HepG2 (cell line): ENCODE results near the gene BBC3. TPM values are rescaled to one million over a fixed set of nuclear protein-coding genes. Genes with fewer than 3 reads are reported as not detected.
A peak's percentile ranks its signal among the peaks of the same experiment; 100 is the strongest.

ENCODE experiments used
- ATAC-seq: fragments of 200-7000 bp; cut with Tn5 transposase; 3 replicates; pipeline ENCODE4 v1.9.1; 2020; ENCODE audit warnings: mild to moderate bottlenecking, moderate library complexity
- BruUV-seq: library from RNA; stranded (reverse); fragments of 400-500 nt; replicated peaks from 2 replicates; lab custom pipeline; 2021; lab: Mats Ljungman, UMichigan
- CTCF ChIA-PET: fragments of 300-600 bp; formaldehyde crosslinking; extraction: SDS; loops from one replicate; lab custom pipeline; 2021; ENCODE audit warnings: low total read pairs, inconsistent platforms, low intra/inter-chr PET ratio; lab: Yijun Ruan, JAX
- POLR2A ChIA-PET: fragments of 350-600 bp; sonication (Branson Sonifier 250); formaldehyde crosslinking; loops from one replicate; lab custom pipeline; 2020; ENCODE audit warnings: antibody characterized with exemption, inconsistent platforms; lab: Yijun Ruan, JAX
- DNase-seq: peaks from one replicate; pipeline ENCODE4 v3.0.0-alpha.2; 2015; ENCODE audit warnings: low spot score
- FAIRE-seq: peaks from 3 replicates; lab custom pipeline; 2011; peaks lifted over from hg19 to GRCh38; lab: Jason Lieb, UNC
- H2AFZ ChIP-seq: one replicate; pipeline ENCODE4 v1.6.1; 2011; ENCODE audit warnings: low read length, inconsistent platforms
- H3K27ac ChIP-seq: fragments of 300-600 bp; 3 replicates; pipeline ENCODE4 v1.8.0; 2011; ENCODE audit warnings: mixed run types, mild to moderate bottlenecking, mixed read lengths, low read length, inconsistent platforms; ENCODE audit not compliant: insufficient read depth; ENCODE audit errors: extremely low read length
- H3K27me3 ChIP-seq, 2 experiments: fragments of 200-600 bp in 1 of 2; 2 replicates in 1 of 2; 3 replicates in 1 of 2; pipeline versions ENCODE4 v1.6.0 to v1.8.0; 2011; ENCODE audit warnings: low read length in 2 of 2, mild to moderate bottlenecking in 2 of 2, moderate library complexity in 2 of 2, inconsistent platforms in 1 of 2; ENCODE audit not compliant: insufficient read depth in 2 of 2, control insufficient read depth in 1 of 2
- H3K36me3 ChIP-seq, 2 experiments: fragments of 200-600 bp in 1 of 2; replicated peaks in 1 of 2; 2 replicates in 1 of 2; 3 replicates in 1 of 2; pipeline versions ENCODE4 v1.5.1 to v1.8.0; 2011; ENCODE audit warnings: low read length in 2 of 2, inconsistent platforms in 1 of 2; ENCODE audit not compliant: insufficient read depth in 2 of 2, control insufficient read depth in 1 of 2
- H3K4me1 ChIP-seq: 2 replicates; pipeline ENCODE4 v1.5.1; 2012; ENCODE audit warnings: low read length, inconsistent platforms; ENCODE audit not compliant: insufficient read depth
- H3K4me2 ChIP-seq: 2 replicates; pipeline ENCODE4 v1.6.0; 2011; ENCODE audit warnings: low read depth, low read length, inconsistent platforms
- H3K4me3 ChIP-seq, 3 experiments: fragments of 200-600 bp in 1 of 3; sonication (generic), shearing (Covaris generic) in 1 of 3; replicated peaks in 1 of 3; 2 replicates each; pipeline ENCODE4 v1.5.1; 2011 to 2016; ENCODE audit warnings: low read length in 3 of 3, inconsistent platforms in 2 of 3, low read depth in 2 of 3, mild to moderate bottlenecking in 2 of 3, control low read depth in 1 of 3, mixed read lengths in 1 of 3; ENCODE audit not compliant: insufficient read depth in 1 of 3
- H3K79me2 ChIP-seq: one replicate; pipeline ENCODE4 v1.6.1; 2011; ENCODE audit warnings: low read length, inconsistent platforms; ENCODE audit not compliant: insufficient read depth
- H3K9ac ChIP-seq: 2 replicates; pipeline ENCODE4 v1.6.0; 2011; ENCODE audit warnings: mild to moderate bottlenecking, low read depth, low read length, inconsistent platforms; ENCODE audit not compliant: insufficient read depth
- H3K9me3 ChIP-seq: 2 replicates; pipeline ENCODE4 v1.5.1; 2012; ENCODE audit warnings: mild to moderate bottlenecking, low read length
- H4K20me1 ChIP-seq: 2 replicates; pipeline ENCODE4 v1.6.0; 2011; ENCODE audit warnings: inconsistent platforms, mild to moderate bottlenecking, low read length, moderate library complexity; ENCODE audit not compliant: insufficient read depth
- DR1 ChIP-seq: sonication (generic); formaldehyde crosslinking; IDR thresholded peaks from 2 replicates; pipeline ENCODE4 v1.8.0; 2021; ENCODE audit warnings: mild to moderate bottlenecking, missing genetic modification reagents, inconsistent platforms
- HNRNPL ChIP-seq: fragments of 200-400 bp; formaldehyde crosslinking; IDR thresholded peaks from 2 replicates; pipeline ENCODE4 v1.6.1; 2017; ENCODE audit warnings: mild to moderate bottlenecking, low read depth, low read length
- MAZ ChIP-seq, 2 experiments: sonication (generic) in 1 of 2; formaldehyde crosslinking in 1 of 2; IDR thresholded peaks; 2 replicates each; pipeline versions ENCODE4 v1.5.0 to v1.6.1; 2012 to 2020; ENCODE audit warnings: low read depth in 2 of 2, mild to moderate bottlenecking in 2 of 2, borderline replicate concordance in 1 of 2, improper control_type of control experiment in 1 of 2, low read length in 1 of 2, missing genetic modification reagents in 1 of 2, moderate library complexity in 1 of 2
- MTA1 ChIP-seq: sonication (generic); formaldehyde crosslinking; IDR thresholded peaks from 2 replicates; pipeline ENCODE4 v1.4.0; 2020; ENCODE audit warnings: missing genetic modification reagents, mild to moderate bottlenecking, borderline replicate concordance
- NR2C2 ChIP-seq: sonication (generic); formaldehyde crosslinking; IDR thresholded peaks from 2 replicates; pipeline ENCODE4 v1.4.0; 2020; ENCODE audit warnings: missing genetic modification reagents, mild to moderate bottlenecking, moderate library complexity, borderline replicate concordance
- SMARCE1 ChIP-seq: fragments of 450-650 bp; IDR thresholded peaks from 2 replicates; pipeline ENCODE4 v1.6.1; 2017; ENCODE audit warnings: borderline replicate concordance
- ZBTB49 ChIP-seq: sonication (generic); formaldehyde crosslinking; IDR thresholded peaks from 2 replicates; pipeline ENCODE4 v1.4.0; 2020; ENCODE audit warnings: missing genetic modification reagents, borderline replicate concordance
- ZFP82 ChIP-seq: sonication (generic); formaldehyde crosslinking; IDR thresholded peaks from 2 replicates; pipeline ENCODE4 v1.5.1; 2020; ENCODE audit warnings: mild to moderate bottlenecking, missing genetic modification reagents, borderline replicate concordance
- ZFP90 ChIP-seq: sonication (generic); formaldehyde crosslinking; IDR thresholded peaks from 2 replicates; pipeline ENCODE4 v1.8.0; 2022; ENCODE audit warnings: missing genetic modification reagents, mild to moderate bottlenecking, inconsistent platforms, borderline replicate concordance
- ZNF30 ChIP-seq: sonication (generic); formaldehyde crosslinking; IDR thresholded peaks from 2 replicates; pipeline ENCODE4 v1.5.0; 2020; ENCODE audit warnings: mild to moderate bottlenecking, missing genetic modification reagents
- ZNF350 ChIP-seq: sonication (generic); formaldehyde crosslinking; IDR thresholded peaks from 2 replicates; pipeline ENCODE4 v1.4.0; 2020; ENCODE audit warnings: mild to moderate bottlenecking, low read depth, missing genetic modification reagents, borderline replicate concordance
- WGBS: methylation state at CpG from one replicate; pipeline ENCODE4 v1.1.6; 2017; ENCODE audit warnings: low lambda C conversion rate; 5-methylcytosine and 5-hydroxymethylcytosine counted together
- in situ Hi-C: cut with HindIII; loops from 2 replicates; pipeline ENCODE4 v1.10.0; 2017; ENCODE audit warnings: low pct_unique_long_range_greater_than_20kb; ENCODE audit not compliant: extremely low pct_ligation_motif_present
- intact Hi-C: fragments of 100-400 bp; cut with micrococcal nuclease; formaldehyde crosslinking; loops from one replicate; pipeline ENCODE4 v1.10.0; 2022; ENCODE audit not compliant: unreplicated experiment
- polyA plus RNA-seq, 8 experiments: library from polyadenylated mRNA; depleted of rRNA in 3 of 8; stranded (reverse) in 7 of 8; unstranded in 1 of 8; fragments of >200 nt; fragmentation: Illumina TruSeq in 4 of 8; extraction: Trizol in 4 of 8; gene quantifications; 2 replicates each; pipeline versions ENCODE4 v1.2.1 to v1.2.3, GENCODE V29; 2011 to 2016; ENCODE audit warnings: low read depth in 4 of 8, missing spikeins in 1 of 8, mixed read lengths in 1 of 8; ENCODE audit not compliant: insufficient read depth in 1 of 8
- total RNA-seq, 5 experiments: library from RNA; depleted of rRNA; stranded (reverse); fragments of >200 nt; fragmentation: Illumina TruSeq; extraction: Trizol; gene quantifications; 2 replicates each; pipeline ENCODE4 v1.2.3, GENCODE V29; 2016; ENCODE audit warnings: low read depth in 1 of 5
- TF ChIP-seq, protein P1 (sequence below): IDR thresholded peaks from 2 replicates; pipeline ENCODE4 v1.6.1; 2012; ENCODE audit warnings: inconsistent platforms
- TF ChIP-seq, protein P2 (sequence below): IDR thresholded peaks from 2 replicates; pipeline ENCODE4 v1.6.1; 2018; ENCODE audit warnings: missing genetic modification reagents, mild to moderate bottlenecking, missing compliant biosample characterization
- TF ChIP-seq, protein P3 (sequence below): IDR thresholded peaks from 2 replicates; pipeline ENCODE4 v1.6.1; 2016; ENCODE audit warnings: mild to moderate bottlenecking
- TF ChIP-seq, protein P4 (sequence below): sonication (generic); formaldehyde crosslinking; IDR thresholded peaks from 2 replicates; pipeline ENCODE4 v1.8.0; 2022; ENCODE audit warnings: missing genetic modification reagents, mild to moderate bottlenecking, inconsistent platforms, borderline replicate concordance

The BBC3 gene
- total and polyA plus RNA-seq, 2 of the 13 experiments (the other 11 are each of a cell fraction or from before 2014, with no cell fraction given), result 6.1 to 8.8 TPM

- TSS peak; percentile 79 for BruUV-seq
- intact Hi-C loops (loop anchor here (1.0 kb wide), 1 partner anchor 16 kb away; no protein-coding TSS in a partner anchor), in situ Hi-C loops (no loop called here)
- Histone ChIP-seq H3K27ac (peak overlapping the region; percentile 98), H3K9ac (peak overlapping the region; percentile 84), H3K36me3 (peaks cover 5 to 10% of the 10 kb centered on the region in 2 experiments; a peak in 3 of 5 replicates), H3K4me2 (peak overlapping the region; percentile 96), H3K27me3 (no peaks in the 10 kb centered on the region), H4K20me1 (peaks cover 3% of the 10 kb centered on the region; the same call in 1 of the 2 replicates), H3K4me3 (peak overlapping the region; percentile 73 to 85 (median 75)), H2AFZ (no peak overlapping the region), H3K4me1 (peaks cover 24% of the 10 kb centered on the region), H3K79me2 (no peaks in the 10 kb centered on the region), H3K9me3 (no peaks in the 10 kb centered on the region)
- FAIRE-seq, result peak; percentile 12
- ChIA-PET CTCF (no interaction called here), POLR2A (interaction anchor here (0.6 to 2.3 kb wide), 10 partner anchors 8 to 160 kb away, joined by 3 to 57 read pairs (median 4); partner anchors contain the start of genes CCDC9 and ZC3H4)
- ATAC-seq, result peak; percentile 89
- WGBS, result 0% methylated on average over 11 of the region's 54 CpGs
- DNase-seq, result peak; percentile 84
- TF ChIP-seq, protein P1, sequence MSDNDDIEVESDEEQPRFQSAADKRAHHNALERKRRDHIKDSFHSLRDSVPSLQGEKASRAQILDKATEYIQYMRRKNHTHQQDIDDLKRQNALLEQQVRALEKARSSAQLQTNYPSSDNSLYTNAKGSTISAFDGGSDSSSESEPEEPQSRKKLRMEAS, result peak; percentile 51; the same call in 1 of the 2 replicates
- TF ChIP-seq ZBTB49 (CRISPR knock-in tag), result no peak
- TF ChIP-seq ZNF350, result peak; percentile 67
- TF ChIP-seq NR2C2, result no peak
- TF ChIP-seq, protein P2, sequence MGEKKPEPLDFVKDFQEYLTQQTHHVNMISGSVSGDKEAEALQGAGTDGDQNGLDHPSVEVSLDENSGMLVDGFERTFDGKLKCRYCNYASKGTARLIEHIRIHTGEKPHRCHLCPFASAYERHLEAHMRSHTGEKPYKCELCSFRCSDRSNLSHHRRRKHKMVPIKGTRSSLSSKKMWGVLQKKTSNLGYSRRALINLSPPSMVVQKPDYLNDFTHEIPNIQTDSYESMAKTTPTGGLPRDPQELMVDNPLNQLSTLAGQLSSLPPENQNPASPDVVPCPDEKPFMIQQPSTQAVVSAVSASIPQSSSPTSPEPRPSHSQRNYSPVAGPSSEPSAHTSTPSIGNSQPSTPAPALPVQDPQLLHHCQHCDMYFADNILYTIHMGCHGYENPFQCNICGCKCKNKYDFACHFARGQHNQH (CRISPR knock-in tag), result no peak
- TF ChIP-seq ZFP82 (CRISPR knock-in tag), result no peak
- TF ChIP-seq DR1 (CRISPR knock-in tag), result peak; percentile 59; the same call in 1 of the 2 replicates
- TF ChIP-seq HNRNPL, result no peak
- no peak for TF ChIP-seq ZNF30
- TF ChIP-seq, protein P3, sequence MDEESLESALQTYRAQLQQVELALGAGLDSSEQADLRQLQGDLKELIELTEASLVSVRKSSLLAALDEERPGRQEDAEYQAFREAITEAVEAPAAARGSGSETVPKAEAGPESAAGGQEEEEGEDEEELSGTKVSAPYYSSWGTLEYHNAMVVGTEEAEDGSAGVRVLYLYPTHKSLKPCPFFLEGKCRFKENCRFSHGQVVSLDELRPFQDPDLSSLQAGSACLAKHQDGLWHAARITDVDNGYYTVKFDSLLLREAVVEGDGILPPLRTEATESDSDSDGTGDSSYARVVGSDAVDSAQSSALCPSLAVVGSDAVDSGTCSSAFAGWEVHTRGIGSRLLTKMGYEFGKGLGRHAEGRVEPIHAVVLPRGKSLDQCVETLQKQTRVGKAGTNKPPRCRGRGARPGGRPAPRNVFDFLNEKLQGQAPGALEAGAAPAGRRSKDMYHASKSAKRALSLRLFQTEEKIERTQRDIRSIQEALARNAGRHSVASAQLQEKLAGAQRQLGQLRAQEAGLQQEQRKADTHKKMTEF, result 0 out of 2 replicates have a peak, but pooled peaks have one; percentile 70
- TF ChIP-seq MTA1 (CRISPR knock-in tag), result peak; percentile 73; the same call in 1 of the 2 replicates
- peak; percentile 72; the same call in 1 of the 2 replicates for TF ChIP-seq MAZ (IDR thresholded peaks at IDR 0.05; ENCODE audit: borderline replicate concordance, low read depth, low read length)
- peak; percentile 91 for TF ChIP-seq MAZ (CRISPR knock-in tag; IDR thresholded peaks at IDR 0.05; ENCODE audit: low read depth)
- peak; percentile 58; the same call in 1 of the 2 replicates for TF ChIP-seq ZFP90 (CRISPR knock-in tag)
- no peak for TF ChIP-seq SMARCE1
- TF ChIP-seq, protein P4, sequence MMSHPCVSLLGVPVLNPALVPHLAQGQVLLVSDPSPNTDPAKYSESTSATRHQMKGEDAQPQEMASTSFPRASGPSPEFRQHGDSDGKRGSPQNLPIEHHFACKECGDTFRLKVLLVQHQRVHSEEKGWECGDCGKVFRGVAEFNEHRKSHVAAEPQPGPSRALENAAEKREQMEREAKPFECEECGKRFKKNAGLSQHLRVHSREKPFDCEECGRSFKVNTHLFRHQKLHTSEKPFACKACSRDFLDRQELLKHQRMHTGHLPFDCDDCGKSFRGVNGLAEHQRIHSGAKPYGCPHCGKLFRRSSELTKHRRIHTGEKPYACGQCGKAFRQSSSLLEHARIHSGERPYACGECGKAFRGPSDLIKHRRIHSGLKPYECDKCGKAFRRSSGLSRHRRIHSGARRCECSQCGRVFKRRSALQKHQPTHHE (CRISPR knock-in tag), result 0 out of 2 replicates have a peak, but pooled peaks have one; percentile 42
Observed at GRCh38 chr19:47273313-47274070, 42.5 kb upstream of the BBC3 start.
